Aorta (tissue), 5 donors: Measurements from ENCODE around the gene METRNL. TPM values are rescaled to one million over a fixed set of nuclear protein-coding genes. Genes with fewer than 3 reads are reported as not detected.
"Not testable (repeated sequence)": the region's sequence is repeated elsewhere in the genome, so short reads cannot be mapped to it uniquely, and the experiment has no call there.

Experiments used
- ATAC-seq: fragments of 200-7000 bp; cut with Tn5 transposase; one replicate; pipeline ENCODE4 v1.9.1; 2022; ENCODE audit warnings: moderate library complexity; ENCODE audit not compliant: low FRiP score
- DNase-seq, 2 donors: peaks; one replicate each; pipeline ENCODE4 v3.0.0-alpha.2; 2020
- H3K27ac ChIP-seq, 2 donors: one replicate each; pipeline ENCODE4 v1.5.1; 2013; ENCODE audit warnings: low read length in 2 of 2, mild to moderate bottlenecking in 2 of 2, moderate library complexity in 2 of 2, control low read depth in 1 of 2, inconsistent platforms in 1 of 2, low read depth in 1 of 2
- H3K27me3 ChIP-seq, 2 donors: one replicate each; pipeline ENCODE4 v1.6.1; 2013; ENCODE audit warnings: control low read depth in 1 of 2, low read length in 1 of 2, mild to moderate bottlenecking in 1 of 2, moderate library complexity in 1 of 2; ENCODE audit not compliant: insufficient read depth in 2 of 2, control insufficient read depth in 1 of 2
- H3K36me3 ChIP-seq, 2 donors: one replicate each; pipeline ENCODE4 v1.6.1; 2013; ENCODE audit warnings: control low read depth in 1 of 2, low read length in 1 of 2, mild to moderate bottlenecking in 1 of 2; ENCODE audit not compliant: insufficient read depth in 2 of 2, control insufficient read depth in 1 of 2
- H3K4me1 ChIP-seq, 2 donors: one replicate each; pipeline ENCODE4 v1.6.1; 2013; ENCODE audit warnings: low read length in 2 of 2, control low read depth in 1 of 2, mild to moderate bottlenecking in 1 of 2, moderate library complexity in 1 of 2; ENCODE audit not compliant: insufficient read depth in 2 of 2, control insufficient read depth in 1 of 2
- H3K4me3 ChIP-seq, 2 donors: one replicate each; pipeline ENCODE4 v1.5.1; 2013; ENCODE audit warnings: low read length in 2 of 2, control low read depth in 1 of 2, mild to moderate bottlenecking in 1 of 2
- H3K9me3 ChIP-seq: one replicate; pipeline ENCODE4 v1.6.1; 2013; ENCODE audit warnings: mild to moderate bottlenecking, low read length; ENCODE audit not compliant: control insufficient read depth
- WGBS, 2 donors: extraction: QIAGEN DNeasy Blood & Tissue Kit; methylation state at CpG; one replicate each; pipeline ENCODE4 v1.1.7; 2013; 5-methylcytosine and 5-hydroxymethylcytosine counted together
- intact Hi-C, 2 donors: fragments of 100-400 bp; cut with DNase I; formaldehyde crosslinking; loops; one replicate each; pipeline versions ENCODE4 v1.14.2 to v1.15.0; 2022
- polyA plus RNA-seq, 2 donors: library from polyadenylated mRNA; stranded (reverse); fragments of 200-250 nt; gene quantifications; one replicate each; pipeline ENCODE4 v1.2.3, GENCODE V29; 2013
- total RNA-seq, 2 donors: library from RNA; stranded (reverse); fragmentation: NEBNext Ultra II Directional; extraction: Animal tissue kit (Norgen Biotek cat#: 25700); gene quantifications; one replicate each; pipeline ENCODE4 v1.2.1, GENCODE V29; 2021
- donor health status: healthy with polysubstance abuse.
- donor health status: Bipolar disorder and iron deficiency.
- donor health status: DM: no; HTN: no; CAD: no.
- donor health status: DM: no; HTN: no; CAD: no.
- donor health status: DM: yes; HTN: yes; CAD: no.

METRNL gene
- total and polyA plus RNA-seq, 4 donors: 35.3 to 176 (median 104) TPM

DNA sequence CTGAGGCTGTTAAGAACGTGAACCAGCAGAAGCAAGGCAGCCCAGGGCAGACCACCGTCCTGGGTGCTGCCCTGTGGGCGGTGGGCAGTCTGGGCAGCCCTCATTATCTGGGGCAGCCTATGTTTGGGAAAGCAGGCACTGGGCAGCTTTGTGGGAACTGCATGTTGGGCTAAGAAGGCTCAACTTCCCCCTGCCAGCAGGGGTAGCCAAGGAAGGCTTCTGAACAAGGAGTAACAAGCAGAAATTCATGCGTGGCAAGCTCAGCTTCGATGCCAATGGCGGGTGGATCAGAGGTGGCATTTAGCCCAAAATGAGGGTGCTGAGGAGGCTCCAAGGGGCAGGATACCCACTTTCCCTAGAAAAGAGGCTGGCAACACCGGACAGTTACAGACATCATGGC is 42.7 kb upstream of the METRNL start:
- intact Hi-C loops: no loop called here
- no peaks in the 10 kb centered on the region for H3K36me3 ChIP-seq
- no peaks in the 10 kb centered on the region for H3K4me1 ChIP-seq
- H3K4me3 ChIP-seq: no peak overlapping the region
- no peaks in the 10 kb centered on the region for H3K9me3 ChIP-seq
- no peak overlapping the region for H3K27ac ChIP-seq
- H3K27me3 ChIP-seq: no peaks in the 10 kb centered on the region
- DNase-seq: no peak
- no peak for ATAC-seq
- WGBS, 2 donors: 87 to 89% methylated on average over 7 of the region's 7 CpGs

DNA sequence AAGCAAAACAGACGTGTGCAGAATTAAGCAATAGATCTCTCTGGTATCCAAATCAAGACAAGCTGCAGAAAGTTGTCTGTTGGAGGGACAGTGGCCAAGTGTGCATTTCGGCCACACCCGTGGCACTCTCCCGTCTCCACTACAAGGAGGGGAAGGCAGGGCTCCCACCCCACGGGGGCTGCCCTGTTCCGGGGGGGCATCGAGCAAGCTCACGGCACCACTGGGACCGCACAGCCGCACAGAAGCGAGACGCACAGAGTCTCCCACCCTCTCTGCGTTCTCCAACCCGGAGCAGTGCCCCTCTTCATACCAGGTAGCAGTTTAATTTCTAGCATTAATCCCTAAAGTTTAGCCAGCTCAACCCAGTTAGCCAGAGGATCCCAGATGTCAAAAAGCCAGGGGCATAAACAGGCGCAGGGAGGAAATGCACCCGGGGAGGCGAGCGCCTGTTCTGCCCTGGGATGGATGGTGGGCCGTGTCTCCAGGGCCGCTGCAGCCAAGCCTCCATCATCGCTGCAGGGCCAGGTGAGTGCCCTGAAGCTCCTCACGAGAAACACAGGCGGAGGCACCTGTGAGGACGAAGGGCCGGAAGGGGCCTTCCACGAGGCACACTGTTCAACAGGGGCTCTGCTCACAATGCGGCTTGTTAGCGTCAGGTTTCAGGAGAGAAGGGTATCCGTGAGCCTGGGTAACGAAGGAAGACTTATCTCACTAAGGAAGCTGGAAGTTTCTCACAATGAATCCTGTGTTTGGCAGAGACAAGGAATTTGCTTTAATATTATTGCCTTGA is 42.1 kb upstream of the METRNL start:
- Histone ChIP-seq H3K9me3 (no peaks in the 10 kb centered on the region), H3K27me3 (no peaks in the 10 kb centered on the region), H3K36me3 (no peaks in the 10 kb centered on the region), H3K4me1 (no peaks in the 10 kb centered on the region), H3K27ac (no peak overlapping the region), H3K4me3 (no peak overlapping the region)
- no peak for DNase-seq
- intact Hi-C loops: no loop called here
- WGBS, 2 donors: 90 to 92% methylated on average over 30 of the region's 30 CpGs
- ATAC-seq: no peak

DNA sequence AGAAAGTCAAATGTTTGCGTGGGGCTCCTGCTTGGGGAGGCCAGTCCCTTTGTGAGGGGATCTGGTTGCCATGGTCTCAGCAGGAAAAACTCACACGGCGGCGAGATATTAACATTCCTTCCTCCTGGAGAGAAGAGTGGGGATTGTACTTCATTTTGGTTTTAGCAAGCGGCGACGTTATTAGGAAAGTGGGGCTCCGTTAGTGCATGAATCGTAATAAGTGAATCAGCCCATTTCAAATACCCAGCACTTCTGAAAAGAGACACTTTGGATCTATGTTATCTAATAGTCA is 41.6 kb upstream of the METRNL start:
- 85 to 88% methylated on average over 9 of the region's 9 CpGs for WGBS, 2 donors
- Histone ChIP-seq H3K9me3 (no peaks in the 10 kb centered on the region), H3K27me3 (no peaks in the 10 kb centered on the region), H3K36me3 (no peaks in the 10 kb centered on the region), H3K27ac (no peak overlapping the region), H3K4me1 (no peaks in the 10 kb centered on the region), H3K4me3 (no peak overlapping the region)
- ATAC-seq (no peak), DNase-seq (no peak)
- intact Hi-C loops: no loop called here

- H3K4me3 ChIP-seq, H3K9me3 ChIP-seq, intact Hi-C loops, H3K4me1 ChIP-seq, H3K36me3 ChIP-seq, H3K27ac ChIP-seq, H3K27me3 ChIP-seq, ATAC-seq, DNase-seq: not testable (repeated sequence)
- WGBS, 2 donors: 93 to 97% methylated on average over 9 to 14 of the region's 24 CpGs
Measured at GRCh38 chr17:83038983-83039382, 40.4 kb upstream of the METRNL start.

GRCh38 chr17:83041305-83041704 is 38.1 kb upstream of the METRNL start:
- 98 to 99% methylated on average over 3 of the region's 3 CpGs for WGBS, 2 donors
- no peaks in the 10 kb centered on the region for H3K9me3 ChIP-seq
- no peak for DNase-seq
- no peak overlapping the region for H3K27ac ChIP-seq
- no peak for ATAC-seq
- no peaks in the 10 kb centered on the region for H3K36me3 ChIP-seq
- no peak overlapping the region for H3K4me3 ChIP-seq
- intact Hi-C loops: no loop called here
- no peaks in the 10 kb centered on the region for H3K4me1 ChIP-seq
- H3K27me3 ChIP-seq: no peaks in the 10 kb centered on the region

DNA sequence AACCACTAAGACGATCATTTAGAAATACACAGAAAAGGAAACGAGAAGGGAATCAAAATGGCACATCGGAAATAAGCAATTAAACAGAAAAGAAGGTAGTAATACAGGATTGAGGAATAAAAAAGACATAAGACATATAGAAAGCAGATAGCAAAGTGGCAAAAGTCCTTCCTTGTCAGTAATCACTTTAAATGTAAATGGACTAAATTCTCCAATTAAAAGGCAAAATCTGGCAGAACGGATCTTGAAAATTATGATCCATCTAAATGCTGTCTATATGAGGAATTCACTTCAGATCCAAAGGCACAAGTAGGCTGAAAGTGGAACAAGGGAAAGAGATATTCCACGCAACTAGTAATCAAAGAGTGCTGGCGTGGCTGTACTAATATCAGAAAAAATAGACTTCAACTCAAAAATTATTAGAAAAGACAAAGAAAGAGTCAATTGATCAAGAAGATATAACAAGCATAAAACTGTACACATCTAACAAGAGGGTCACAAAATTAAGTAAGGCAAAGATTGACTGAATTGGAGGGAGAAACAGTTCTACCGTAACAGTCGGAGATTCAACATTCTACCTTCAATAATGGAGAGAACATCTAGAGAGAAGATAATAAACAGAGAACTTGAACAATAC is 36.8 kb upstream of the METRNL start:
- no peak overlapping the region for H3K4me3 ChIP-seq
- ATAC-seq (no peak), DNase-seq (no peak)
- H3K27me3 ChIP-seq: no peaks in the 10 kb centered on the region
- no peaks in the 10 kb centered on the region for H3K9me3 ChIP-seq
- WGBS, 2 donors: 92% methylated on average over 8 of the region's 8 CpGs
- H3K4me1 ChIP-seq: no peaks in the 10 kb centered on the region
- no peaks in the 10 kb centered on the region for H3K36me3 ChIP-seq
- intact Hi-C loops: no loop called here
- no peak overlapping the region for H3K27ac ChIP-seq

DNA sequence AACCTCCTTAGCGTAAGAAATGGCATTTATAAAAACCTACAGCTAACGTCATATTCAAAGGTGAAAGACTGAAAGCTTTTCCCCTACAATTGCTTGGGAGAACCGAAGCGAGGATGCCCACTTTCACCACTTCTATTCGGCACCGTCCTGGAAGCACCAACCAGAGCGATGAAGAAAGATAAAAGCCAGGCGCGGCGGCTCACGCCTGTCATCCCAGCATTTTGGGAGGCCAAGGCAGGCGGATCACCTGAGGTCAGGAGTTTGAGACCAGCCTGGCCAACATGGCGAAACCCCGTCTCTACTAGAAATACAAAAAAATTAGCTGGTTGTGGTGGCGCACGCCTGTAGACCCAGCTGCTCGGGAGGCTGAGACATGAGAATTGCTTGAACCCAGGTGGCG is 34.9 kb upstream of the METRNL start:
- H3K27me3 ChIP-seq, H3K36me3 ChIP-seq, H3K27ac ChIP-seq, H3K4me1 ChIP-seq, ATAC-seq, H3K4me3 ChIP-seq, H3K9me3 ChIP-seq, intact Hi-C loops: not testable (repeated sequence)
- DNase-seq: peak; percentile 20 to 32
- 98 to 99% methylated on average over 18 of the region's 18 CpGs for WGBS, 2 donors

GRCh38 chr17:83046448-83047181 is 32.8 kb upstream of the METRNL start:
- Histone ChIP-seq H3K9me3 (no peaks in the 10 kb centered on the region), H3K27ac (no peak overlapping the region), H3K4me1 (no peaks in the 10 kb centered on the region), H3K36me3 (no peaks in the 10 kb centered on the region), H3K27me3 (no peaks in the 10 kb centered on the region), H3K4me3 (no peak overlapping the region)
- intact Hi-C loops: no loop called here
- WGBS, 2 donors: 97% methylated on average over 12 of the region's 12 CpGs
- no peak for DNase-seq
- no peak for ATAC-seq

DNA sequence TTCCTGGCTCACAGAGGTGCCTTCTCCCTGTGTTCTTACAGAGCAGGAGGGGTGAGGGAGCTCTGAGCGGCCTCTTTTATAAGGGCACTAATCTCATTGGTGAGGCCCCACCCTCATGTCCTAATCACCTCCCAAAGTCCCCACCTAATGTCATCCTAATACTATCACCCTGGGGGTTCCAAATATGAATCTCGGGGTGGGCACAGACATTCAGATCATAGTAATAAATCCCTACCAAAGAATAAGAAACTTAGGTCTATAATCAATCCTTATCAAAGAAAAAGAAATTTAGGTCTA is 32.3 kb upstream of the METRNL start:
- ATAC-seq: no peak

More for the DNA sequence above, 32.3 kb upstream of the METRNL start:
- H3K27ac ChIP-seq: no peak overlapping the region
- no peak for DNase-seq
- no peaks in the 10 kb centered on the region for H3K9me3 ChIP-seq
- H3K4me1 ChIP-seq: no peaks in the 10 kb centered on the region
- H3K4me3 ChIP-seq: no peak overlapping the region
- H3K27me3 ChIP-seq: no peaks in the 10 kb centered on the region
- H3K36me3 ChIP-seq: no peaks in the 10 kb centered on the region
- intact Hi-C loops: no loop called here
- 50 to 71% methylated on average over 2 of the region's 2 CpGs for WGBS, 2 donors
